Fibroblast of skin of abdomen (primary cell): Measurements from ENCODE around the gene PLEKHO2. TPM values are rescaled to one million over a fixed set of nuclear protein-coding genes. Genes with fewer than 3 reads are reported as not detected.
"Not testable (repeated sequence)": the region's sequence is repeated elsewhere in the genome, so short reads cannot be mapped to it uniquely, and the experiment has no call there.

Experiments
- DNase-seq: peaks from one replicate; pipeline ENCODE4 v3.0.0-alpha.2; 2013
- polyA plus RNA-seq, 2 experiments: library from polyadenylated mRNA; unstranded; fragments of 120-200 nt; gene quantifications; one replicate each; pipeline ENCODE4 v1.2.1, GENCODE V29; 2013; ENCODE audit not compliant: insufficient read length in 2 of 2

PLEKHO2 gene, protein sequence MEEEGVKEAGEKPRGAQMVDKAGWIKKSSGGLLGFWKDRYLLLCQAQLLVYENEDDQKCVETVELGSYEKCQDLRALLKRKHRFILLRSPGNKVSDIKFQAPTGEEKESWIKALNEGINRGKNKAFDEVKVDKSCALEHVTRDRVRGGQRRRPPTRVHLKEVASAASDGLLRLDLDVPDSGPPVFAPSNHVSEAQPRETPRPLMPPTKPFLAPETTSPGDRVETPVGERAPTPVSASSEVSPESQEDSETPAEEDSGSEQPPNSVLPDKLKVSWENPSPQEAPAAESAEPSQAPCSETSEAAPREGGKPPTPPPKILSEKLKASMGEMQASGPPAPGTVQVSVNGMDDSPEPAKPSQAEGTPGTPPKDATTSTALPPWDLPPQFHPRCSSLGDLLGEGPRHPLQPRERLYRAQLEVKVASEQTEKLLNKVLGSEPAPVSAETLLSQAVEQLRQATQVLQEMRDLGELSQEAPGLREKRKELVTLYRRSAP
- polyA plus RNA-seq (2013, experiment 1 of 2; ENCODE audit: insufficient read length): 17.9 TPM
- polyA plus RNA-seq (2013, experiment 2 of 2; ENCODE audit: insufficient read length): 18.1 TPM

DNA sequence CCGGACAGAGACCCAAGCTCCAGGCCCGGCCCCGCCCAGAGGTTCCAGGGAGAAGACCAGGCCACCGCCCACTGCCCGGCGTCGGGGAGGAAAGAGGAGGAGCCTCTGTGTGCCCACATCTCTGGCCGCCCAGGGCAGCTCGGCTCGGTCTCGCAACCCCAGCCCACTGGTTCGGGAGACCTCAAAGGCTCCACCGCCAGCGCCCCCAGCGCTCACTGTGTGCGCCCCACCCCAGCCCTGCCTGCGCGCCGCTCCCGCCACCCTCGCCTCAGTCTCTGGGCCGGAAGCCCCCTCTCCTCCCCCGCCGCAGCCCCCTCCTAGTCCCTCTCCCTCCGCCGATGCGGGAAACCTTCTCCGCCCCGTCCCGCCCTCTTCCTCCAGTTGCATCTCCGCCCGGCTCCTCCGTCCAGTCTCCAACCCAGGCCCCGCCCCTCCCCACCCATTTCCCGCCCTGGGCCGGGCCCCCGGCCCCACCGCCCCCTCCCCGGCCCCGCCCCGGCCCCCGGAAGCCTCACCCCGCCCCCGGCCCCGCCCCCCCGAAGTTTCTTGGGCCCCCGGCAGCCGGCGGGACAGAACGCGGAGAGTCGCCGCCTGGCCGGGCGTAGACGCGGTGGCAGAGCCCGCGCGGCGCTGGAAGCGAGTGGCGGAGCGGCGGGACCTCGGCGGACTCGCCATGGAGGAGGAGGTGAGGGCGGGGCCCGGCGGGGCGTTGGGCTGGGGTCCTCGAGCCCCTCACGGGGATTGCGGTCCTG, at the start of gene PLEKHO2:
TSS of gene PLEKHO2 (plus strand) at position 572 of the 752 bp plus-strand sequence. CDS start at position 674, 102 bp downstream.
- DNase-seq: peak; percentile 96

DNA sequence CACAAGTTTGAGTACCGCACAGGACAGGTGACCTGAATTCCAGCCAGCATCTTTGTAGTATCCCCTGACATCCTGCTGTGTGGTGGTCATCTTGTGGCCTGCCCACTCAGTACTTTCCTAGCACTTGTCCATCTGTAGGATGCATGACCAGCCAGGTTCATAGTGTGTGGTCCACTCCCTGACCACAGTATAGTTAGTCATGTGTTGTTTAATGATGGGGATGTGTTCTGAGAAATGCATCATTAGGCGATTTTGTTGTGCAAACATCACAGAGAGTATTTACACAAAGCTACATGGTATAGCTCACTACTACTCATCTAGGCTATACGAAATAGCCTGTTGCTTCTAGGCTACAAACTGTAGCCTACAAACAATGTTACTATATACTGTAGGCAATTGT, 49.4 kb upstream of the PLEKHO2 start:
- DNase-seq: no peak

DNA sequence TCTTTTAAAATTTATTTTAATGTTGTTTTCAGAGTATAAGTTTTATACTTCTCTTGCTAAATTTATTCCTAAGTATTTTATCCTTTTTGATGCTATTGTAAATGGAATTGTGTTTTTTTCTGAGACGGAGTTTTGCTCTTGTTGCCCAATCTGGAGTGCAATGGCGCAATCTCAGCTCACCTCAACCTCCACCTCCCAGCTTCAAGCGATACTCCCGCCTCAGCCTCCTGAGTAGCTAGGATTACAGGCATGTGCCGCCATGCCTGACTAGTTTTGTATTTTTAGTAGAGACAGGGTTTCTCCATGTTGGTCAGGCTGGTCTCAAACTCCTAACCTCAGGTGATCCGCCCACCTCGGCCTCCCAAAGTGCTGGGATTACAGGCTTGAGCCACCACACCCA, 46.4 kb upstream of the PLEKHO2 start:
- not testable (repeated sequence) for DNase-seq

DNA sequence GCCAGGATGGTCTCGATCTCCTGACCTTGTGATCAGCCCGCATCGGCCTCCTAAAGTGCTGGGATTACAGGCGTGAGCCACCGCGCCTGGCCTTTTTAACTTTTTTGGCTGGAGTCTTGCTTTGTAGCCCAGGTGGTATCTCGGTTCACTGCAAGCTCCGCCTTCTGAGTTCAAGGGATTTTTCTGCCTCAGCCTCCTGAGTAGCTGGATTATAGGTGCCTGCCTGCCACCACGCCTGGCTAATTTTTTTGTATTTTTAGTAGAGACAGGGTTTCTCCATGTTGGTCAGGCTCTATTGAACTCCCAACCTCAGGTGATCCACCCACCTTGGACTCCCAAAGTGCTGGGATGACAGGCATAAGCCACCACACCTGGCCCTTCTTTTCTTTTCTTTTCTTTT, 45.8 kb upstream of the PLEKHO2 start:
- DNase-seq: not testable (repeated sequence)

DNA sequence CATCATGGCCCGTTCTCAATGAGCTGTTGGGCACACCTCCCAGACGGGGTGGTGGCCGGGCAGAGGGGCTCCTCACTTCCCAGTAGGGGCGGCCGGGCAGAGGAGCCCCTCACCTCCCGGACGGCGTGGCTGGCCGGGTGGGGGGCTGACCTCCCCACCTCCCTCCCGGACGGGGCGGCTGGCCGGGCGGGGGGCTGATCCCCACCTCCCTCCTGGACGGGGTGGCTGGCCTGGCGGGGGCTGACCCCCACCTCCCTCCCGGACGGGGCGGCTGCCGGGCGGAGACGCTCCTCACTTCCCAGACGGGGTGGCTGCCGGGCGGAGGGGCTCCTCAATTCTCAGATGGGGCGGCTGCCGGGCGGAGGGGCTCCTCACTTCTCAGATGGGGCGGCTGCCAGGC, 42.8 kb upstream of the PLEKHO2 start:
- not testable (repeated sequence) for DNase-seq

DNA sequence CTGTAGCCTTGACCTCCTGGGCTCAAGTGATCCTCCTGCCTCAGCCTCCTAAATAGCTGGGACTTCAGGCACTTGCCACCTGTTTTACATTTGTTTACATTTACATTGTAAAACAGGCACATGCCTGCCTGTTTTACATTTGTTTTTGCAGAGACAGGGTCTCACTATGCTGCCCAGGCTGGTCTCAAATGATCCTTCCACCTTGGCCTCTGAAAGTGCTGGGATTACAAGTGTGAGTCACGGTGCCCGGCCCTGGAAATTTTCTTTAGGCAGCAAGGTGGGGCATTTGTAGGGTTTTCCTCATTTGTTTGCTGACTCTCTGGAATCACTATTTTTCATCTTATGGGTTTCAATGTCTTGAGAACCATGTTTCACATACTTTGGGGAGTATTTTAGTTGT, 41.2 kb upstream of the PLEKHO2 start:
- no peak for DNase-seq

DNA sequence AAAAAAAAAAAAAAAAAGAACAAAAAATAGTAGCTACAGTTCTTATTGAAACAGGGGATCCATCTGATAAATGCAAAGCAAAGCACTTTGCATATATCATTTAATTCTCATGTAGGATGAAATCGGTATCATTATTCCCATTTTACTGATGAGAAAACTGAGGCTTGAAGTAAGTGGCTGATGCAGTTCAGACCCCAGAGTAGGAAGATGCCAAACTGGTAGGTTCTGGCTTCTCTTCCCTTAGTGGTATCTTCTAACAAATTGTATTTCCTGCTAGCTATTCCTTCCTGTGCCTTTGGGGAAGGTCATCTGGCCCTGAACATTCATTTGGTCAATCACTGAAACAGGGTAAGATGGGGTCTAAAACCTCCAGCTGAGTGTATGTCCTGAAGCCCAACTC, 38.2 kb upstream of the PLEKHO2 start:
- no peak for DNase-seq

DNA sequence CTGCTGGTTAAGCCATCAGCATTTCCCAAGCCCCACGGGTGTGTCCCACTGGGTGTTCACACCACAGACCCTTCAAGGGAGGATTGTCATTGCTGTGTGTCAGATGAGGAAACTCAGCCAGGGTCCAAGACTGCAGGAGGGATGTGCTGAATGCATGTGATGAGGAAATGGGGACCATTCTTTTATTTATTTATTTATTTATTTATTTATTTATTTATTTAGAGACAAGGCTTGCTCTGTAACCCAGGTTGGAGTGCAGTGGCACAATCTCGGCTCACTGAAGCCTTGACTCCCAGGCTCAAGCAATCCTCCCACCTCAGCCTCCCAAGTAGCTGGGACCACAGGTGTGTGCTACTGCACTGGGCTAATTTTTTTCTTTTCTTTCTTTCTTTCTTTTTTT, 37.1 kb upstream of the PLEKHO2 start:
- DNase-seq: no peak

DNA sequence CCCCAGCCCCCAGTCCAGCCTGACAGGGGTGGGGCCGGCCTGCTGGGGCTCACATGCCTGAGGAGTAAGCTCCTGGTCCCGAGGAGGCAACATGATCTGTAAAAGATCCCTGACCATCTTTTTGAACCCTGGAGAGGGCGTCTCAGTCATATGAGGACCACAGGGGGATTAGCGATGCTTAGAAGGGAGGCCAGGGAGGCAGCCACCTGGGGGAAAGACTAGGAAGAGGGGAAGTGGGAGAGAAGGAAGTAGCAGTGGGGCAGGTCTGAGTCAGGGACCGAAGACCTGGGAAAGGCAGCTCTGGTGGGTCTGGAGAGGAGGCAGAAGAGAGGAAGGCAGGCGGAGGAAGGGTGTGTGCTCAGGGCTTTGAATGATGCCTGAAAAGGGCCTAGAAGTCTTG, 35.2 kb upstream of the PLEKHO2 start:
- no peak for DNase-seq

DNA sequence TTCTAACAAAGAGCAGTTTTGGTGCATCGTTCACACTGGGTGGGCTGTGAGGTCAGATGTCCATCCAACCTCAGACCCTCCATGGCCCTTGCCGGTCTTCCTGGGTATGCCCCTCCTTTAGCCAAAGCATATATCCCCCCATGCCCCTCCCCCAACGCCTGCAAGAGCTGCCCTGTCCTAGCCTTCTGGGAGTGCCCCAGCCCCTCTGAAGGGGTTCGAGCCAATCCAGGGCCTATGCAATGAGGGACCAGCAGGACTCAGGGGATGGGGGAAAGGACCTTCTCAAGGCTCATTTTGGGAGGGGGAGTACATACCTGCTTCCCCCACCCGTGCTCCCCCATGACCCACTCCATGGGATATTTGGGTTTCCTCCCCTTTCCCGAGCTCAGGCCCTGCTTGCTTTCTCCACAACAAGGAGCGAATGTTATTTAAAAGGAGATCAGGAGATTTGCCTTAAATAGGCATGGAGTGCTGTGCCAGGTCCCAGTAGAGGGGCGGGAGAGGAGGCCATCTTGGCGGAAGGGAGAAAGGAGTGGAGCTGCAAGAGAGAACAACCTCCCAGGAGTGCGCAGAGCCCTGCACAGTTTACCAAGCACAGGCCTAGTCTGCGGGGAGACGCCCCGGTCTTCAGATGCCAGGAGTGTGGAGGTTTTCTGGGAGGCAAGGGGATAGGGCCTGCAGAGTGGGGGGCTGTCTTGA, 34.5 kb upstream of the PLEKHO2 start:
- DNase-seq: no peak

DNA sequence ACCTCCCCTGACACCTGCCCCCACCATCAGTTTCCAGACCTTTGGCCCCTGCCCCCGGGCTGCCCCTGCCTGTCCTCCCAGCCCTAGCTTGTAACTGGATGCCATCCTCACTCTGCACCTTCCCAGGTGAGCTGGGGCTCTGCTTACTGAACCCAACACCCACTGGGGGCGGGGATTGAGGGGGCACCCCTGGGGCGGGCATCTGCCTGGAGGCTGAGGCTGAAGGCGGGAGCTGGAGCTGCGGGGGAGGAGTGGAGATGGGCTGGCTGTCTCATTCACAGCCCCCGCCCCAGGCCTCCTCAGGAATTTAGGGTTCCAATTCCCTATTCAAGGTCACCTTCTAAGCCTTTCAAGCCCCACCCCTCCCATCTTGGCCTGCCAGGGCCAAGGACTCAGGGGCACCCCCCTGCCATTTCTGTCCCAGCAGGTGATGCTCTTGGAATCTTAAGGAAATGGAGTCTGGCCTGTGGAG, 33.9 kb upstream of the PLEKHO2 start:
- DNase-seq: no peak

DNA sequence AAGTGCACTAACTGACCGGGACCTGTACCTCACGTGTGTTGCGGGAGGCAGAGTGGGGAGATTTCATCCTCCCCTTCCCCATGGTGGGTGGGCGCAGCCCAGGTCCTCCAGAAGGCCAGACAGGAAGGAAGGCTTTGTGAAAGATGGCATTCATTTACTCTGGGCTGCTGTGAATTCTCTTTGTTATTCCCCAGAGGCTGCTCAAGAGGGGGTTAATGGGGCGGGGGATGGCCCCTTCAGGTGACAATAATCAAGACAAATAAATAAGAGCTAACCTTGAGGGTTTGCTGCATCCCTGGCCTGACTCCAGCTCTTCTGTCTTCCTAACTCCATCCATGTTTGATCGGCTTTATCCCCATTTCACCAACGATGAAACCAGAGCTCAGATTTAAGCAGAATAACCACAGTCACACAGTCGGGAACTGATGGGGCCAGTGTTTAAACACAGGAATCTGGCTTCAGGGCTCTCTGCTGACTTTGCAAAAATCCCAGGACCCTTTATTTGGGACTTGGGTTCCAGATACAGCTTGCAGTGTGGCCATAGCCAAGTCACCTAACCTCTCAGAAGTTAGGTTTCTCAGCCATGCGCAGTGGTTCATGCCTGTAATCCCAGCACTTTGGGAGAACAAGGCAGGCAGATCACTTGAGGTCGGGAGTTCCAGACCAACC, 32.8 kb upstream of the PLEKHO2 start:
- no peak for DNase-seq

DNA sequence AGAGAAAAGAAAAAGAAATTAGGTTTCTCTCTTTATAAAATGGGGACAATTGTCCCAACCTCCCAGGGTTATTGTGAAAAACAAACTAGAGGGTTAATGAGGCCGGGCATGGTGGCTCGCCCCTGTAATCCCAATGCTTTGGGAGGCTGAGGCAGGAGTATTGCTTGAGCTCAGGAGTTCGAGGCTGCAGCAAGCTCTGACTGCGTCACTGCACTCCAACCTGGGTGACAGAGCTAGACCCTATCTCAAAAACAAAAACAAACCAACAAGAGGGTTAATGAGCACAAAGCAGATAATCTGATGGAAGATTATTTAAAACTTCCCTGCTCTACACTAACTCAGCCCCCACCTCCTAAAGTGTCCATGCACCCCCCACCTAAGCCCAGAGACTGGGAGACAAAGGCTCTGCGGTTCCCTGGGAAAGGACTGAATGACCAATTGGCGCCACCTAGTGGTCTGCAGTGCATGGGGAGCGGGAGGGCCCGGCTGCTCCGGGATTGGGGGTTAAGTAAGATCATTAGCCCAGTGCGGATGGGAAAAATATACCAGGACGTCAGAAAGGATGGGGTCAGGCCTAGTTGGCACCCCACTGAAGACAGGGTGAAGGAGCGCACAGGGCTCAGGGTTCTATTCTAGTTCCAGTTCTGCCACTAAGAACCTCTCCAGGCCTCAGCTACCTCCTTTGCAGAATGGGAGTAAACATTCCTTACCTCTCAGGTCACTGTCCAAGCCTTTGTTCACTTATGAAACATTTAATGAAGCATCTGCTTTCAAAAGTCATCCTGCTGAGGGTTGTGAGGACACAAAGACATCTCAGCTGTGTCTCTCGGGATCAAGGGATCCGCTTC, 31.8 kb upstream of the PLEKHO2 start:
- DNase-seq: peak; percentile 67

DNA sequence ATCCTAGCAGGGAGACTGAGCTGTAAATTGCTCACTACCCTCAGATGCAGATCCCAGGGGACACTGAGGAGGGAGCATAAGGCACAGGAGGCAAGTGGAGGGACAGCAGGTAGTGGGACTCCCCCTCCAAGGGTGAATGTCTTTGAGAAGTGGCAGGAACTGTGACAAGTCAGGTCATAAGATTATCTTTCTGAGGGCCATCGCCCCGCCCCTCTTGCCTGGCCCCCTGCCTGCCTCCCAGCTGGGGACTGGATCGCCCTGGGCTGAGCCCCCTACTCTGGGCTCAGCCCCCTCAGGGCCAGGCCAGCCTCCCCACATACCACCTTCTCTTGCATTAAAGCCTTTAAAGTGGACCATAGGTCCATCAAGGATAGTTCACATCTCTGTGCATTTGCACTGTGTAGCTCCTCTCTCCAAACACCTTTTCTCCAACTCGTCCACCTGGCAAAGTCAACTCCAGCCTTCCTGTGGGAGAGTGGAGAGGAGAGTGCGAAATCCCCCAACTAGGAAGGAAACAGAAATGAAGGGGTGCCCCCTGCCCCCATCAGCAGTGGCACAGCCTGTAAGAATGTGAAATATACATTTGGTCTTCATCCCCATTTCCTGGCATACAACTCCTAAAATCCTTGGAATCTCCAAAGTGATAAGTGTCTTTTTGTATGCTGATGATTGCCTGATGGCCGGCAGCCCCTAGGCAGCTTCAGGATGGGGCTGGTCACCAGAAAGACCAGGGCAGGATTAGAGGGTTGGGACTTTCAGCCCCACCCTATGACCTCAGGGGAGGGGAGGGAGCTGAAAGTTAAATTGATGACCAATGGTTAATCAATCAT, 31.0 kb upstream of the PLEKHO2 start:
- no peak for DNase-seq

DNA sequence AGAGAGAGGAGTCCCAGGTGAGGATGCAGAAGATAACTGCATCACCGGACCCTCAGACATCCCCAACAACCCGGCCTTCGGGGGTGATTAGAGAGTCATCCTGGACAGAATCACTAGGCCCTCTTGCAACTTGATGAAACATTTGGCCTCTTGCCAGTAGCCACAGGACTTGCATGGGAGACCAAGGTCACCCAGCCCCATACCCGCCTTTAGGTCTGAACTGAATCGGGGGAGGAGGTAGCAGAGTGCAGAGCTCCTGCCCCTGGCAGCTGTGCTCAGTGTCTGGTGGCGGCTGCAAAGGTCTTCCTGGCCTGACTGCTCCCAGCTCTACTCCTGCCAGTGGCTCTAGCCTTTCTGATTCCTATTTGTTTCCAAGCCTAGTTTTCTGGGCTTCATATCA, 28.6 kb upstream of the PLEKHO2 start:
- DNase-seq: peak; percentile 29

DNA sequence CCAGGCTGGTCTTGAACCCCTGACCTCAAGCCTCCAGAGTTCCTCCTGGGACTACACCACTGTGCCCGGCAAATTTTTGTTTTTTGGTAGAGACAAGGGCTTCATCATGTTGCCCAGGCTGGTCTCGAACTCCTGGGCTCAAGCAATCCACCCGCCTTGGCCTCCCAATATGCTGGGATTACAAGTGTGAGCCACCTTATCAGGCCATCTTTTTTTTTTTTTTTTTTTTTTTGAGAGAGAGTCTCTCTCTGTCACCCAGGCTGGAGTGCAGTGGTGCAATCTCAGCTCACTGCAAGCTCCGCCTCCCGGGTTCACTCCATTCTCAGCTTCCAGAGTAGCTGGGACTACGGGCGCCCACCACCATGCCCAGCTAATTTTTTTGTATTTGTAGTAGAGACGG, 27.4 kb upstream of the PLEKHO2 start:
- DNase-seq: not testable (repeated sequence)

DNA sequence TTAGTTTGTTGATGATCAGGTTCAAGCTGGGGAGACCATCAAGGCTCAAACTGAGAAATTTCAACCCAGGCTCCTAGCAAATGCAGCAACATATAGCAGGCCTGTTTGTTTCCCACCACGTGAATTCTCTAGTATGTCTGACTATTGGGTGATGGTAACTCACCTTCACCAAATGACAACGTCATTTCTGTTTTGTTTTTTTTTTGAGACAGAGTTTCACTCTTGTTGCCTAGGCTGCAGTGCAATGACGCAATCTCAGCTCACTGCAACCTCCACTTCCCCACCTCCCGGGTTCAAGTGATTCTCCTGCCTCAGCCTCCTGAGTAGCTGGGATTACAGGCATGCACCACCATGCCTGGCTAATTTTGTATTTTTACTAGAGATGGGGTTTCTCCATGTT, 26.8 kb upstream of the PLEKHO2 start:
- DNase-seq: not testable (repeated sequence)

DNA sequence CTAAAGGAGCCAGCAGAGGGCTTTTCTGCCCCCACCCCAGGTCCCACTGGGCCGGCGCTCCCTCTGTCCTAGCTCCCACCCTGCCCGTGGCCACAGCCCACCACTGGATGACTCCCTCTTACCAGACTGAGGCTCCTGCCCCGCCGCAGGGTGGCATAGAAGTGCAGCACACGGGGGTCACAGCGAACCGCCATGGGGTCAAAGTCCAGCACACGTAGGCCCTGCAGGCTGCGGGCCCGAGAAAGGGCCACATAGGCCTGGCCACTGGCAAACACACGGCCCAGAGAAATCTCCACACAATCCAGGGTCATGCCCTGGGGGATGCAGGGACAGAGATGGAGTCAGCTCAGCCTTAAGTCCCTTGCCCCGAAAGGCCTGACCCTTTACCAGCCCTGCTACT, 25.3 kb upstream of the PLEKHO2 start:
- DNase-seq: no peak

DNA sequence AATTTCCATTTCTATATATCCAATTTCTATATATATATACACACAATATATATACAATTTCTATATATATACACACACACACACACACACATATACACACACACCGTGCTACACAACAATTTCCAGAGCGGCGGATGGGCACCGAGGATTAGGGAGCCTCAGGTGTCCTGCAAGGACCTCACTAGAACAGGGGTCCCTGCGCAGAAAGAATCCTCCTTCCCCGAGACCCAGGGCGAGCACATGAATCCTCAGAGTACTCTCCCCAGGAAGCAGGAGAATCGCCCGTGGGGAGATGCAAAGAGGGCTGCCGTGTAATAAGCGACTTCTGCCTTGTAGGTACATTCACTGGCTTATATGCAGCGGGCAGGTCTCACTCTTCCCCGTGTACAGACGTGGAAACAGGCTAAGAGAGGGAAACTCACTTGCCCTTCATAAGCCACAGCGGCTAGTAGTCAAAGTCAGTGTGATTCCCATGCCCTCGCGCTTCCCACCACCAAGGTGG, 16.7 kb upstream of the PLEKHO2 start:
- no peak for DNase-seq
